Measurements from ENCODE around the gene WDHD1. TPM values are rescaled to one million over a fixed set of nuclear protein-coding genes. Genes with fewer than 3 reads are reported as not detected.

WDHD1 gene, protein sequence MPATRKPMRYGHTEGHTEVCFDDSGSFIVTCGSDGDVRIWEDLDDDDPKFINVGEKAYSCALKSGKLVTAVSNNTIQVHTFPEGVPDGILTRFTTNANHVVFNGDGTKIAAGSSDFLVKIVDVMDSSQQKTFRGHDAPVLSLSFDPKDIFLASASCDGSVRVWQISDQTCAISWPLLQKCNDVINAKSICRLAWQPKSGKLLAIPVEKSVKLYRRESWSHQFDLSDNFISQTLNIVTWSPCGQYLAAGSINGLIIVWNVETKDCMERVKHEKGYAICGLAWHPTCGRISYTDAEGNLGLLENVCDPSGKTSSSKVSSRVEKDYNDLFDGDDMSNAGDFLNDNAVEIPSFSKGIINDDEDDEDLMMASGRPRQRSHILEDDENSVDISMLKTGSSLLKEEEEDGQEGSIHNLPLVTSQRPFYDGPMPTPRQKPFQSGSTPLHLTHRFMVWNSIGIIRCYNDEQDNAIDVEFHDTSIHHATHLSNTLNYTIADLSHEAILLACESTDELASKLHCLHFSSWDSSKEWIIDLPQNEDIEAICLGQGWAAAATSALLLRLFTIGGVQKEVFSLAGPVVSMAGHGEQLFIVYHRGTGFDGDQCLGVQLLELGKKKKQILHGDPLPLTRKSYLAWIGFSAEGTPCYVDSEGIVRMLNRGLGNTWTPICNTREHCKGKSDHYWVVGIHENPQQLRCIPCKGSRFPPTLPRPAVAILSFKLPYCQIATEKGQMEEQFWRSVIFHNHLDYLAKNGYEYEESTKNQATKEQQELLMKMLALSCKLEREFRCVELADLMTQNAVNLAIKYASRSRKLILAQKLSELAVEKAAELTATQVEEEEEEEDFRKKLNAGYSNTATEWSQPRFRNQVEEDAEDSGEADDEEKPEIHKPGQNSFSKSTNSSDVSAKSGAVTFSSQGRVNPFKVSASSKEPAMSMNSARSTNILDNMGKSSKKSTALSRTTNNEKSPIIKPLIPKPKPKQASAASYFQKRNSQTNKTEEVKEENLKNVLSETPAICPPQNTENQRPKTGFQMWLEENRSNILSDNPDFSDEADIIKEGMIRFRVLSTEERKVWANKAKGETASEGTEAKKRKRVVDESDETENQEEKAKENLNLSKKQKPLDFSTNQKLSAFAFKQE
- total RNA-seq, result 18.9 and 19.6 TPM in 2 replicates

DNA sequence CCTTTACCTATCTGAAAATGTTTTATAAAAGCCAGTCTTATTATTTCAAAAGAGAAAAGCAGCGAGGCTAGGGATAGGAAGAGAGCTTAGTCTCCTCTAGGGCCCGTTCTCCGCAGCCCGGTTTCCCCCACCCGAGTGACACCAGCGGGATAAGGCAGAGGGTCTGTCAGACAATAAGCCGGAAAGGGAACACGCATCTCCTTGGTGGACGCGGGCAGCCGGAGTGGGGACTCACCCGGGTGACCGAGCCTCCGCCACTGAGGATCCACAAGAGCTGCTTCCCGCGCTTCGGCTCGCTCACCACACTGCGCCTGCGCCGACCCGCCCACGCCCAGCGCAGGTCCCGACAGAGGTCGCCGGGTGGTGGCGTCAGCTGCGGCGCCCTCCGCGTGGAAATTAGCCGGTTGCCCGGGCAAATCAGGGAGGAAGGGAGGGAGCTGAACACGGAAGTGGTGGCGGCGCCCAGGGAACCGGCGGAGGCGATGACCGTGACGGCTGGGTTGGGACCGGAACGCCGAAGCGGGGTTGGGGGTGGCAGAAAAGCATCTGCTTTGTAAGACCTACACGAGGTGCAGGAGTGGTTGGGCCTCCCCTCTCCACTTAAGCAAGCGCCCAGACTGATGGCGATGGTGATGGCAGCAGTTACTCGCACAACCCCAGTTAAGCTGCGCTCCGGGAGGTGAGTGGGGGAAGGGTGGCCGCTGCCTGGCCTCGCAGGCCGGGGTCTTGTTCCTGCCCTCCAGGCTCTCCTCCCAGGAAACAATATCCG lies at the start of gene WDHD1, which contains the start of gene SOCS4:
WDHD1 (minus strand) TSS at position 307 of the 769 bp plus-strand sequence. CDS start 312 bp downstream, outside the sequence.
SOCS4 (plus strand) TSS at position 444 of the 769 bp plus-strand sequence. CDS start 15,806 bp downstream, outside the sequence.
- no peak for DNase-seq (ENCODE audit: low read depth)
- TF ChIP-seq, protein P1, sequence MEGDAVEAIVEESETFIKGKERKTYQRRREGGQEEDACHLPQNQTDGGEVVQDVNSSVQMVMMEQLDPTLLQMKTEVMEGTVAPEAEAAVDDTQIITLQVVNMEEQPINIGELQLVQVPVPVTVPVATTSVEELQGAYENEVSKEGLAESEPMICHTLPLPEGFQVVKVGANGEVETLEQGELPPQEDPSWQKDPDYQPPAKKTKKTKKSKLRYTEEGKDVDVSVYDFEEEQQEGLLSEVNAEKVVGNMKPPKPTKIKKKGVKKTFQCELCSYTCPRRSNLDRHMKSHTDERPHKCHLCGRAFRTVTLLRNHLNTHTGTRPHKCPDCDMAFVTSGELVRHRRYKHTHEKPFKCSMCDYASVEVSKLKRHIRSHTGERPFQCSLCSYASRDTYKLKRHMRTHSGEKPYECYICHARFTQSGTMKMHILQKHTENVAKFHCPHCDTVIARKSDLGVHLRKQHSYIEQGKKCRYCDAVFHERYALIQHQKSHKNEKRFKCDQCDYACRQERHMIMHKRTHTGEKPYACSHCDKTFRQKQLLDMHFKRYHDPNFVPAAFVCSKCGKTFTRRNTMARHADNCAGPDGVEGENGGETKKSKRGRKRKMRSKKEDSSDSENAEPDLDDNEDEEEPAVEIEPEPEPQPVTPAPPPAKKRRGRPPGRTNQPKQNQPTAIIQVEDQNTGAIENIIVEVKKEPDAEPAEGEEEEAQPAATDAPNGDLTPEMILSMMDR (conservative IDR thresholded peaks at IDR 0.05; ENCODE audit: low read depth, low read length), result no peak
- peak within 1 kb of the TSS; percentile 78 for H3K4me3 ChIP-seq (ENCODE audit: low read depth, low read length)

DNA sequence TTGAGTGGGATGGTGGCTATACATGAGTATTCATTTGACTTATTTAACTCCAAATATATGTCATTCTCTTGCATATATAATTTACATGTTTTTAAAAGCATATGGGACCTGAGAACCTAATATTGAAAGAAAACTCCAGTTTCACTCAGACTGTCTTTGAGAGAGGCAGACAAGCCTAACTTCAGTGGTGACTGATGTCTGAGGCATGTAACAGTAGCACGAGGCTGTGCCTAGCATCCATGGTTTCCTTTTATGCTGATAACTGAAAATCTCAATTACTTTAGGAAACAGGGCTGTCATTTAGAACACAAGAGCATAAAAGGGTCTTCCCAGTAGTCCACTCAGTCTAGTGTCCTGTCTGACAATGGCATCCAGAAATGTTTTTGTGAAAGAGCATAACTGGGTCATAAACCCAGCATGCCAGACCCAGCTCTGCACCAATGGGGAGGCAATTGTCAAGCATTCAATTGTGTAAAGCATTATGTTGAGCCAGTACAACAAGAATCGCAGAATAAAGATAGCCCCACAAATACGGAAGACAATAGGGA lies 48.8 kb upstream of the WDHD1 start:
- no peak for DNase-seq (ENCODE audit: low read depth)
- no peak overlapping the region for H3K4me3 ChIP-seq (ENCODE audit: low read depth, low read length)
- TF ChIP-seq, protein P1 (conservative IDR thresholded peaks at IDR 0.05; ENCODE audit: low read depth, low read length), result no peak

DNA sequence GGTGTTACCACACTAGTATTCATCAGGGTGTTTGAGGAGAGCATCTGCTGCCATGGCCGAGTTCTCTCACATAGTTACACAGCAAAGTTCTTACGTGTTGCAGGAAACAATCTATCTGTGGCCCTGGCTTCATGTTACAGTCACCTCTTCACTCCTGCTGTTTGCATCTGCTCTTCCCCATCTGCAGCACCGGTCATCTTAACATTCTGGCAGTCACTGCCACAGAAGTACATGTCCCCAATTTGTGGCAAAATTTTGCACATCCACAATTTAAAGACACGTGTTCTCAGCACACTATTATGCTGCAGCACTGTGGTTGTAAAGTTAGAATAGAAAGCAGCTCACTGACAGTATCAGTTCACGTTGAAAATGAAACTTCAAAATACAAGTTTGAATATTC lies 47.8 kb upstream of the WDHD1 start:
- TF ChIP-seq, protein P1 (conservative IDR thresholded peaks at IDR 0.05; ENCODE audit: low read depth, low read length), result no peak
- no peak for DNase-seq (ENCODE audit: low read depth)
- H3K4me3 ChIP-seq (ENCODE audit: low read depth, low read length), result no peak overlapping the region

DNA sequence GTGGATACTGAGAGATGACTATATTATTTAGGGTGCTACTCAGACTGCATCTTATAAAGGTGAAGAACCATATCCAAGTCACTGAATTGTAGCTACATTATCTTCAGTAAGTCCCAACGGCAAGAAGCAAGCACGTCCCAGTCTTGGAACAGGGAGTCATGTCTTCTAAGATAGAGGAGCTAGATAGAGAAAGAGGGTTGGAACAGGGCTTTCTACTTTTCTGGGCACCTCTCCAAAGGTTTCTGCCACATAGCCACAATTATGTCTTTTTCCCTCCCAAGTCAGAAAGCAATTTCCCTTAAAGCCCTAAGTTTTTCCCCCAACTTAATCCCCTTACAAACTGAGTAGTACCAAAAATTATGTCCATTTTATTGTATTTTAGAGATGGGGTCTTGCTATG lies 47.0 kb upstream of the WDHD1 start:
- no peak overlapping the region for H3K4me3 ChIP-seq (ENCODE audit: low read depth, low read length)
- no peak for DNase-seq (ENCODE audit: low read depth)
- TF ChIP-seq, protein P1 (conservative IDR thresholded peaks at IDR 0.05; ENCODE audit: low read depth, low read length), result no peak

DNA sequence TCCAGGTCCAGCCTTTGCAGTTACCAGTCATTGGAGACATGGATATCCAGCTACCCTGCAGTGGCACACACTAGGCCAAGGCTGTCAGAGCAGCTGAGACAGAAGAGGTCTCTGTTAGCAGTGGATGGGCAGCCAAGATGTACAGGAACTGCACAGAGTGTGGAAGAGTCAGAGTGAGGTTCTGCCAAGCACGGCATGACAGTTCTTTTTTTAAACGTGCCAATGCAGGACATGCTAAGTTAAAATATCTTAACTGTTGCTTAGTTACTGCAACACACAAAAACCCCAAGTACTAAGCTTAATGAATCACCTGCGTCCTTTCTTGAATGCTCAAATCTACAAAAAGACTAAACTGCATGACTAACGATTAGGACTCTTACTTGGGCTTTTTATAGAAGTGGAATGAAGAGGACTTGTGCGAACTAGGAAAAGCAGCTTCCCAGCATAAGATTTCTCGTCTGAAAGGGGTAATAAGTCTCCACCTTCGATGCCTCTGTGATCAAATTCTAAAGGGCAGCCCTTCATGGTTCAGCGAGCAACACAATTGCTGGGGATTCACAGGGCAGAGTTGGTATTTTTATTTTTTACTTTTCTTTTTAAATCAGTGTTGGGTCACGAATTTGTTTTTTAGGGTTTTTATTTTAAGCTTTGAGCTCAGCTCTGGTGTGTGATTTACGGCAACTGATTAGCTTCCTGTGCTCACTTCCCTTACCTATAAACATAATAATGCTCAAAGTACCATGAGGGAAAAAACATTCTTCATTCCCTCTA lies 45.2 kb upstream of the WDHD1 start:
- TF ChIP-seq, protein P1 (conservative IDR thresholded peaks at IDR 0.05; ENCODE audit: low read depth, low read length), result no peak
- peak; percentile 95 for DNase-seq (ENCODE audit: low read depth)
- peak overlapping the region; percentile 23 for H3K4me3 ChIP-seq (ENCODE audit: low read depth, low read length)

Measured in epithelial cell of proximal tubule (primary cell).